OCI-LY1 (cell line): ENCODE results near the gene CLTCL1.

Experiments used
- H2AFZ ChIP-seq: fragments of 200-600 bp; sonication (generic), shearing (Covaris generic); 2 replicates; pipeline ENCODE4 v1.6.0; 2014; ENCODE audit warnings: antibody characterized with exemption, mild to moderate bottlenecking, low read length
- H3F3A ChIP-seq: fragments of 200-600 bp; sonication (generic), shearing (Covaris generic); 2 replicates; pipeline ENCODE4 v1.6.0; 2014; ENCODE audit warnings: mild to moderate bottlenecking, antibody characterized with exemption, low read length, moderate library complexity; ENCODE audit not compliant: insufficient read depth
- H3K27ac ChIP-seq: fragments of 200-600 bp; sonication (generic); 2 replicates; pipeline ENCODE4 v1.5.1; 2014; ENCODE audit warnings: low read length, mixed run types, mild to moderate bottlenecking, low read depth; ENCODE audit not compliant: poor library complexity, severe bottlenecking
- H3K27me3 ChIP-seq: fragments of 200-600 bp; sonication (generic); 2 replicates; pipeline ENCODE4 v1.6.0; 2014; ENCODE audit warnings: antibody characterized with exemption, mild to moderate bottlenecking, low read length, moderate library complexity; ENCODE audit not compliant: insufficient read depth
- H3K36me3 ChIP-seq: fragments of 200-600 bp; sonication (generic); 2 replicates; pipeline ENCODE4 v1.6.1; 2014; ENCODE audit warnings: mild to moderate bottlenecking, antibody characterized with exemption, low read length, moderate library complexity, mixed read lengths; ENCODE audit not compliant: insufficient read depth
- H3K4me1 ChIP-seq: fragments of 200-600 bp; sonication (generic); 2 replicates; pipeline ENCODE4 v1.5.1; 2014; ENCODE audit warnings: mild to moderate bottlenecking, low read length, moderate library complexity; ENCODE audit not compliant: insufficient read depth, severe bottlenecking
- H3K4me2 ChIP-seq: fragments of 200-600 bp; sonication (generic), shearing (Covaris generic); 2 replicates; pipeline ENCODE4 v1.6.1; 2014; ENCODE audit warnings: low read length
- H3K4me3 ChIP-seq: fragments of 200-600 bp; sonication (generic); 2 replicates; pipeline ENCODE4 v1.5.1; 2014; ENCODE audit warnings: low read length, low read depth, mild to moderate bottlenecking, mixed read lengths; ENCODE audit not compliant: poor library complexity, severe bottlenecking
- H3K79me2 ChIP-seq: fragments of 200-600 bp; shearing (Covaris generic); 2 replicates; pipeline ENCODE4 v1.6.1; 2016; ENCODE audit warnings: mixed run types, low read length, mixed read lengths; ENCODE audit not compliant: insufficient read depth
- H3K9ac ChIP-seq: fragments of 200-600 bp; sonication (generic), shearing (Covaris generic); 2 replicates; pipeline ENCODE4 v1.6.1; 2014; ENCODE audit warnings: mild to moderate bottlenecking, low read length, mixed read lengths
- H3K9me2 ChIP-seq: fragments of 200-600 bp; sonication (generic), shearing (Covaris generic); 2 replicates; pipeline ENCODE4 v1.6.1; 2014; ENCODE audit warnings: low read depth, mild to moderate bottlenecking, low read length, mixed read lengths
- H3K9me3 ChIP-seq: fragments of 200-600 bp; shearing (Covaris generic); 2 replicates; pipeline ENCODE4 v1.6.1; 2014; ENCODE audit warnings: low read length, mixed read lengths
- H4K20me1 ChIP-seq: fragments of 200-600 bp; sonication (generic), shearing (Covaris generic); 2 replicates; pipeline ENCODE4 v1.6.0; 2016; ENCODE audit warnings: mild to moderate bottlenecking, low read length; ENCODE audit not compliant: insufficient read depth
- EZH2 ChIP-seq: fragments of 200-600 bp; sonication (generic), shearing (Covaris generic); IDR thresholded peaks from 2 replicates; pipeline ENCODE4 v1.8.0; 2017; ENCODE audit warnings: borderline replicate concordance, mixed run types, mild to moderate bottlenecking, antibody characterized with exemption, low read length, moderate library complexity, mixed read lengths
- TF ChIP-seq, protein P1 (sequence below): fragments of 200-600 bp; sonication (generic), shearing (Covaris generic); IDR thresholded peaks from 2 replicates; pipeline ENCODE4 v1.5.1; 2017; ENCODE audit warnings: mild to moderate bottlenecking, antibody characterized with exemption, low read length, moderate library complexity, mixed read lengths

Gene CLTCL1

DNA sequence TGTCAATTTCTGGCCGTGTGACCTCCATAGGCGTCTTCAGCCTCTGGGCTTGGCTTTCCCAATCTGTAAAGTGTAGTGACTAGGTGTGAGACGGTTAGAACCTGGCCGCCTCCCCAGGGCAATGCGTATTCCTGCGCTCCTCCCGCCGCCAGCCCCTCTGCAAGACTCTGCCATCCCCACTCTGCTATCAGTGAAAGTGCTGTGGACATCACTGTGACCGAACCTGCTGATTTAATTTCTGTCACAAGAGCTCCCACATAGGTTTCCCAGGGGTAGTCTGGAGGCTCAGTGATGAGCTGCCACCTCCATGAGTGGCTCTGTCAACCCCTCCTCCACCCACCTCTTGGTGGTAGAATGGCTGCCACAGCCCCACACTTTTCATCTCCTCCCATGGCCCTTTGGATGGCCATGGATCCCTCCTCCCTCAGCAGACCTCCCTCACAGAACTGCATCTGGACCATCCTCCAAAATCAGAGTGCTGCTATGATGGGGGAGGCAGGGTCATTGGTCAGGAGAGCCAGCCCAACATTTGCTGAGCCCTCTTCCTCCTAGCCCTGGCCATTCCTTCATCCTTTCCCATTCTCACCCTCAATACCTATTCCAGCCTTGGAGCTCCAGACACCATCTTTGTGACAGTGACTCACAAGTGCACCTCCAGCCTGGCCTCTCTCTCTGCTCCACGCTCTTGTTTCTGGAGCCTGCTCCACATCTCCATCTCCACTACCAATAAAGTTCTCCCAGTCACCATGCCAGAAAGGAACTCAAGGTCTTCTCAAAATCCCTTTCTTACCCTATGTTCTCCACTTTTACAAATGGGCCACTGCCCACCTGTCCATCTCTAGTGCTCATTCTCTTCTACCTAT is 140.0 kb downstream of the CLTCL1 start:
- Histone ChIP-seq H3K4me3 (no peak overlapping the region), H3K36me3 (no peaks in the 10 kb centered on the region), H3K27me3 (no peaks in the 10 kb centered on the region; the same call in 1 of the 2 replicates), H2AFZ (no peak overlapping the region), H3K4me1 (no peaks in the 10 kb centered on the region), H3K9me3 (no peaks in the 10 kb centered on the region), H3K9me2 (no peaks in the 10 kb centered on the region), H3F3A (no peaks in the 10 kb centered on the region), H4K20me1 (no peaks in the 10 kb centered on the region), H3K4me2 (no peak overlapping the region), H3K79me2 (no peaks in the 10 kb centered on the region), H3K9ac (no peak overlapping the region), H3K27ac (no peak overlapping the region)
- no peak for TF ChIP-seq EZH2
- TF ChIP-seq, protein P1, sequence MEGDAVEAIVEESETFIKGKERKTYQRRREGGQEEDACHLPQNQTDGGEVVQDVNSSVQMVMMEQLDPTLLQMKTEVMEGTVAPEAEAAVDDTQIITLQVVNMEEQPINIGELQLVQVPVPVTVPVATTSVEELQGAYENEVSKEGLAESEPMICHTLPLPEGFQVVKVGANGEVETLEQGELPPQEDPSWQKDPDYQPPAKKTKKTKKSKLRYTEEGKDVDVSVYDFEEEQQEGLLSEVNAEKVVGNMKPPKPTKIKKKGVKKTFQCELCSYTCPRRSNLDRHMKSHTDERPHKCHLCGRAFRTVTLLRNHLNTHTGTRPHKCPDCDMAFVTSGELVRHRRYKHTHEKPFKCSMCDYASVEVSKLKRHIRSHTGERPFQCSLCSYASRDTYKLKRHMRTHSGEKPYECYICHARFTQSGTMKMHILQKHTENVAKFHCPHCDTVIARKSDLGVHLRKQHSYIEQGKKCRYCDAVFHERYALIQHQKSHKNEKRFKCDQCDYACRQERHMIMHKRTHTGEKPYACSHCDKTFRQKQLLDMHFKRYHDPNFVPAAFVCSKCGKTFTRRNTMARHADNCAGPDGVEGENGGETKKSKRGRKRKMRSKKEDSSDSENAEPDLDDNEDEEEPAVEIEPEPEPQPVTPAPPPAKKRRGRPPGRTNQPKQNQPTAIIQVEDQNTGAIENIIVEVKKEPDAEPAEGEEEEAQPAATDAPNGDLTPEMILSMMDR: no peak

DNA sequence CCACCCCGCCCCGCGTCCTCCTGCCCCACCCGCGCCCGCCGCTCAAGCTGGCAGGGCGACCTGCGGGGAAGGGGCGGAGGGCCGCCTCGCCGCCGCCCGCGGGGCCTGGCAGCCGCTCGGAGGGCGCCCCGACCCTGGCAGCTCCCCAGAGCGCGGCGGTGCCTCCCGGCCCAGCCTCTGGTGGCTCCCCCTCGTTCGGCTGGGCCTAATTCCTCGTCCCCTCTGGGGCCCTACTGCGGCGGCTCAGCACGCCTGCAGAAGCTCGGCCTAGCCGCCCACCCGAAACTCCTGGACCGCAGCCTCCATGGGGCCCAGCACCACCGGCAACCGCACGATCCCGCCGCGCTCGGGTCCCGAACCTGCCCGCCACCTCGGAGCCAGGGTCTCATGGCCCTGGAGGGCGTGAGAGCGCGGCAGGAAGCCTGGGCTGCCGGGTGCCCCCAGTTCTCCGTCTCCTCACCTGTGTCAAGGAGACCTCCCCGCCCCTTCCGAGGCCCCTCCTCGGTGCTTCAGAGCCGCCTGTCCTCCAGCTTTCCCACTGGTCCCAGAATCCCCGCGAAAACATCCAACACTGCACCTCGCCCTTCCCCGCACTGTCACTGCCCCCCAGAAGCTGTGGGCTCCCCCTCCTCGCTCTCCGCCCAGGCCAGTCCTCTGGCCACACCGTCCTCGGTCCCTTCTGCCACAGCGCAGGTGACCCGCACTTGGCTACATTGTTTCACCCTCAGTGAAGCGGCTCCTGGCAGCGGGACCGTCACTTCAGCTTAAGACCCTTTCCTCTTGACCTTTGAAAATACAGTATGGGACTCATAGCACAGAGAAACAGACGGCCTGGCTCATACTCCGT is 140.8 kb downstream of the CLTCL1 start:
- Histone ChIP-seq H4K20me1 (no peaks in the 10 kb centered on the region), H3K4me3 (no peak overlapping the region), H3K27me3 (no peaks in the 10 kb centered on the region), H3K36me3 (no peaks in the 10 kb centered on the region), H3K9me2 (no peaks in the 10 kb centered on the region), H3K9ac (no peak overlapping the region), H3F3A (no peaks in the 10 kb centered on the region), H3K4me1 (no peaks in the 10 kb centered on the region), H2AFZ (no peak overlapping the region), H3K27ac (no peak overlapping the region), H3K9me3 (no peaks in the 10 kb centered on the region), H3K4me2 (no peak overlapping the region), H3K79me2 (no peaks in the 10 kb centered on the region)
- TF ChIP-seq, protein P1: no peak
- TF ChIP-seq EZH2: no peak

DNA sequence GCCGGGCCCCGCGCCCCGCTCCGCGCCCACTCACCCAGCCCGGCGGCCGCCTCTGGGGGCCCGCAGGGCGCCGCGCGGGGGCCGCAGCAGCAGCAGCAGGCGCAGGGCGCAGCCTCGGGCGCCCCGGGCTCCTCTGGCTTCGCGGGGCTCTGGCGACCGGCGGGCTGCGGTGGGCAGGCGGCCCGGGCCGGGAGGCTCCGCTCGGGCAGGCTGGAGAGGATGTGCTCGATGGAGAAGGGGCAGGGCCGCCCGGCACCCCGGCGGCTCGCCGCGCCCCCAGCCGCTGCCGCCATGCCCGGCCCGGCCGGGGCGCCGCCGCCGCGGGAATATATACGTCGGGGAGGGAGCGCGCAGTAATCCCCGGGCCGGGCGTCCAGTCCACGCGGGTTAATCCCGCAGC is 141.5 kb downstream of the CLTCL1 start, which contains the start of gene GSC2:
GSC2 (minus strand) TSS at position 302 of the 400 bp plus-strand sequence; CDS start at position 293, 9 bp downstream.
- H3K4me1 ChIP-seq: peaks cover 1% of the 10 kb centered on the region
- H2AFZ ChIP-seq: no peak within 1 kb of the TSS
- H3K79me2 ChIP-seq: no peaks in the 10 kb centered on the region
- no peak within 1 kb of the TSS for H3K9ac ChIP-seq
- no peak within 1 kb of the TSS for H3K4me3 ChIP-seq
- no peak within 1 kb of the TSS for H3K27ac ChIP-seq
- H3K36me3 ChIP-seq: no peaks in the 10 kb centered on the region
- no peaks in the 10 kb centered on the region for H3K27me3 ChIP-seq
- no peaks in the 10 kb centered on the region for H4K20me1 ChIP-seq
- no peaks in the 10 kb centered on the region for H3K9me2 ChIP-seq
- no peaks in the 10 kb centered on the region for H3F3A ChIP-seq
- H3K4me2 ChIP-seq: no peak within 1 kb of the TSS
- H3K9me3 ChIP-seq: no peaks in the 10 kb centered on the region
- TF ChIP-seq, protein P1: no peak
- no peak for TF ChIP-seq EZH2
